GM23338 (cell line): ENCODE results near the gene ZNF577. TPM values are rescaled to one million over a fixed set of nuclear protein-coding genes. Genes with fewer than 3 reads are reported as not detected.

Source experiments
- CTCF ChIP-seq, 2 experiments: fragments of 200-600 bp in 1 of 2; sonication (generic) in 1 of 2; conservative IDR thresholded peaks; 2 replicates each; pipeline versions ENCODE4 v1.5.1 to v1.6.1; 2016 to 2017; ENCODE audit warnings: antibody characterized with exemption in 2 of 2, low read depth in 2 of 2, mild to moderate bottlenecking in 2 of 2, moderate library complexity in 1 of 2
- EZH2phosphoT487 ChIP-seq: fragments of 200-600 bp; sonication (generic); IDR thresholded peaks from one replicate; pipeline ENCODE4 v1.8.1; 2018; ENCODE audit warnings: antibody characterized with exemption; ENCODE audit not compliant: unreplicated experiment
- JUNB ChIP-seq: IDR thresholded peaks from one replicate; pipeline ENCODE4 v1.6.1; 2016; ENCODE audit warnings: antibody characterized with exemption; ENCODE audit not compliant: unreplicated experiment
- NANOG ChIP-seq: IDR thresholded peaks from 2 replicates; pipeline ENCODE4 v1.6.1; 2016; ENCODE audit warnings: antibody characterized with exemption, borderline replicate concordance
- REST ChIP-seq: IDR thresholded peaks from one replicate; pipeline ENCODE4 v1.6.1; 2018; ENCODE audit warnings: antibody characterized with exemption; ENCODE audit not compliant: unreplicated experiment
- STAT1 ChIP-seq: IDR thresholded peaks from one replicate; pipeline ENCODE4 v1.6.1; 2016; ENCODE audit warnings: antibody characterized with exemption; ENCODE audit not compliant: unreplicated experiment
- ZNF114 ChIP-seq: fragments of 250-450 bp; sonication (Bioruptor Pico); IDR thresholded peaks from 2 replicates; pipeline ENCODE4 v1.5.0; 2020; ENCODE audit warnings: mild to moderate bottlenecking, moderate library complexity
- ZNF462 ChIP-seq: fragments of 250-450 bp; sonication (Bioruptor Pico); IDR thresholded peaks from 2 replicates; pipeline ENCODE4 v1.5.0; 2020; ENCODE audit warnings: mild to moderate bottlenecking, moderate library complexity
- polyA plus RNA-seq: library from polyadenylated mRNA; unstranded; fragments of >200 nt; fragmentation: Nextera tagmentation; extraction: Ambion mirVana; gene quantifications from 2 replicates; pipeline ENCODE4 v1.2.1, GENCODE V29; 2016
- total RNA-seq: library from RNA; depleted of rRNA; stranded (reverse); fragments of >200 nt; shearing (Covaris generic); gene quantifications from 2 replicates; pipeline ENCODE4 v1.2.3, GENCODE V29; 2014

ZNF577 gene
- total and polyA plus RNA-seq, 2 experiments from 2014 or later: 18.3 to 37.7 TPM

DNA sequence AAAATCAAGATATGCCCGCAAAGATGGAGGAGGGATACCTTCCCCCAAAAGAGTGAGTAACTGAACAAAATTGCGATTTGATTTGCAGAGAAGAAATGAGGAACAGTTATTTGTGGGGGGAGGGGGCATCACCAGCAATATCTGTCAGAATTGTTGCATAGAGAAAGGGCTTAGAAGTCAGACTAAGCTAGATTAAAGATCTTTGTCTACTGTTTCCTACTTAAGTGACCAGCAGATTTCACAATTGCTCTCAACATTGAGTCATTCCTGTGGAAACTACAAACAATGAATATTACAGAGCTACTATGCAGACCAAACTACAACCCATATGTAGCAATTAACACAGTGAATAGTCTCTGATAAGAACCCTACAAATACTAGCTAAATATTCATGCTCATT is 65.4 kb downstream of the ZNF577 start (continued):
- TF ChIP-seq ZNF462 (CRISPR knock-in tag): no peak
- no peak for TF ChIP-seq STAT1
- no peak for TF ChIP-seq REST
- no peak for TF ChIP-seq NANOG
- TF ChIP-seq CTCF (conservative IDR thresholded peaks at IDR 0.05; ENCODE audit: low read depth in 2 of 2): no peak
- TF ChIP-seq JUNB: no peak
- TF ChIP-seq ZNF114: no peak
- no peak for TF ChIP-seq EZH2phosphoT487
